ENCODE data around the gene SLC30A5. TPM values are rescaled to one million over a fixed set of nuclear protein-coding genes. Genes with fewer than 3 reads are reported as not detected.

Gene SLC30A5
- total RNA-seq (2022; extraction: Qiagen RNA extraction): 29.7 to 35.0 TPM (median 31.0 TPM) in 5 replicates

DNA sequence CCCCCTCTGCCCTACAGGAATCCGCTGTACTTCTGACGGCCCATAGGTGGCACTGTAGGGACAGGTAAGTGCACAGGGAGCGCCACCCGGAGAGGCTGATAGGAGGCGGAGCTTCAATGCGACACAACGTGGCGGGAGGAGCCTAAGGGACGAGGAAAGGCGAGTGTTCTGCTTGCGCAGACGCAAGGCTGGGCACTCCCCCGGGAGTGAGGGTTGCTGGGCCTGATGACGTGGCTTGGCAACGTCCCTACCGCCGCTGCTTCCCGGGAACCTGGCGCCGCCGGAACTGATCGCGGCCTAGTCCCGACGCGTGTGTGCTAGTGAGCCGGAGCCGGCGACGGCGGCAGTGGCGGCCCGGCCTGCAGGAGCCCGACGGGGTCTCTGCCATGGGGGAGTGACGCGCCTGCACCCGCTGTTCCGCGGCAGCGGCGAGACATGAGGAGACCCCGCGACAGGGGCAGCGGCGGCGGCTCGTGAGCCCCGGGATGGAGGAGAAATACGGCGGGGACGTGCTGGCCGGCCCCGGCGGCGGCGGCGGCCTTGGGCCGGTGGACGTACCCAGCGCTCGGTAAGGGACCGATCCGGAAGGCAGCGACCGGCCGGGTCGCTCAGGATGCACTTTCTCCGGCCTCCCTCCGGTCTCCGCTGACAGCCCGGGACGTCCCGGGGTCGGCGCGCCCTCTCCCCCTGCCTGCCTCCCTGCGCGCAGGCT lies at the start of gene SLC30A5:
Gene SLC30A5, plus strand, starts transcription at position 244 of the 712 bp plus-strand sequence. Its CDS starts 242 bp downstream, at position 486.

GRCh38 chr5:69166686-69167492 lies 73.1 kb downstream of the SLC30A5 start, which contains the start of gene CCNB1:
Gene CCNB1, plus strand, starts transcription at chr5:69167150. Its CDS starts 113 bp downstream, at chr5:69167263.

Other genes starting within 250 kb of the SLC30A5 start
- 244 to 287 TPM (median 273 TPM) in 5 replicates for gene CCNB1, start 73.1 kb downstream of the SLC30A5 start, total RNA-seq (2022; extraction: Qiagen RNA extraction)
- gene CENPH, start 95.6 kb downstream of the SLC30A5 start, total RNA-seq (2022; extraction: Qiagen RNA extraction): 26.0 to 31.0 TPM (median 28.8 TPM) in 5 replicates
- gene CDK7, start 140.9 kb downstream of the SLC30A5 start, total RNA-seq (2022; extraction: Qiagen RNA extraction): 52.7 to 71.8 TPM (median 54.4 TPM) in 5 replicates
- gene CCDC125, start 238.8 kb downstream of the SLC30A5 start, total RNA-seq (2022; extraction: Qiagen RNA extraction): 2.8 to 4.0 TPM (median 3.3 TPM) in 5 replicates